SU-DHL-6 (cell line): ENCODE measurements around the gene BEGAIN.

Experiments
- CTCF ChIP-seq: fragments of 200-600 bp; sonication (generic); IDR thresholded peaks from one replicate; pipeline ENCODE4 v1.5.1; 2017; ENCODE audit warnings: antibody characterized with exemption, mild to moderate bottlenecking, low read length, moderate library complexity; ENCODE audit not compliant: insufficient read depth, poor library complexity, severe bottlenecking
- EZH2phosphoT487 ChIP-seq: fragments of 200-600 bp; sonication (generic), shearing (Covaris generic); conservative IDR thresholded peaks from 2 replicates; pipeline ENCODE4 v1.6.1; 2018; ENCODE audit warnings: mild to moderate bottlenecking, antibody characterized with exemption, low read length, moderate library complexity, mixed read lengths

GRCh38 chr14:100502622-100503220 is 84.5 kb downstream of the BEGAIN start:
- TF ChIP-seq CTCF (no peak), EZH2phosphoT487 (no peak)
